GM18520 (cell line): ENCODE data around the gene PMFBP1.
A peak's percentile ranks its signal among the peaks of the same experiment; 100 is the strongest.

Experiments
- ATAC-seq: cut with Tn5 transposase; IDR thresholded peaks from one replicate; pipeline ENCODE4 v1.9.1; 2021; ENCODE audit not compliant: unreplicated experiment

PMFBP1 gene

GRCh38 chr16:72172105-72173034 is at the start of gene PMFBP1:
TSS of gene PMFBP1 (minus strand) at chr16:72172155. CDS start at chr16:72171208, 947 bp downstream.
- ATAC-seq: peak; percentile 92

- ATAC-seq: no peak
These were observed 49.7 kb upstream of the PMFBP1 start for GRCh38 chr16:72221630-72222024.

- ATAC-seq: no peak
These were observed 49.1 kb upstream of the PMFBP1 start for GRCh38 chr16:72220875-72221629.

- ATAC-seq: no peak
These were observed 47.3 kb upstream of the PMFBP1 start for GRCh38 chr16:72219282-72219681.

- ATAC-seq: no peak
These were observed 44.8 kb upstream of the PMFBP1 start for GRCh38 chr16:72216767-72217166.

- no peak for ATAC-seq
These were observed 42.9 kb upstream of the PMFBP1 start for GRCh38 chr16:72214821-72215220.

GRCh38 chr16:72211110-72211509 is 39.2 kb upstream of the PMFBP1 start:
- no peak for ATAC-seq

GRCh38 chr16:72210555-72210954 is 38.6 kb upstream of the PMFBP1 start:
- no peak for ATAC-seq

- ATAC-seq: no peak
These were observed 38.1 kb upstream of the PMFBP1 start for GRCh38 chr16:72210072-72210471.

- ATAC-seq: no peak
These were observed 34.3 kb upstream of the PMFBP1 start for GRCh38 chr16:72206299-72206698.

GRCh38 chr16:72203401-72203800 is 31.4 kb upstream of the PMFBP1 start:
- ATAC-seq: peak; percentile 47

- ATAC-seq: no peak
These were observed 30.1 kb upstream of the PMFBP1 start for GRCh38 chr16:72202014-72202413.

GRCh38 chr16:72201387-72201786 is 29.4 kb upstream of the PMFBP1 start:
- no peak for ATAC-seq

GRCh38 chr16:72199761-72200337 is 27.9 kb upstream of the PMFBP1 start:
- ATAC-seq: no peak

GRCh38 chr16:72198771-72199201 is 26.8 kb upstream of the PMFBP1 start:
- ATAC-seq: no peak

GRCh38 chr16:72198021-72198711 is 26.2 kb upstream of the PMFBP1 start:
- no peak for ATAC-seq

- no peak for ATAC-seq
These were observed 25.6 kb upstream of the PMFBP1 start for GRCh38 chr16:72197545-72197944.

- no peak for ATAC-seq
These were observed 23.7 kb upstream of the PMFBP1 start for GRCh38 chr16:72195609-72196008.

GRCh38 chr16:72191551-72191950 is 19.6 kb upstream of the PMFBP1 start:
- no peak for ATAC-seq

- ATAC-seq: no peak
These were observed 18.0 kb upstream of the PMFBP1 start for GRCh38 chr16:72189865-72190371.

- ATAC-seq: no peak
These were observed 16.6 kb upstream of the PMFBP1 start for GRCh38 chr16:72188541-72188940.
